OCI-M2 (cell line): ENCODE measurements around the gene DOC2A.
"Not testable (repeated sequence)": the region's sequence is repeated elsewhere in the genome, so short reads cannot be mapped to it uniquely, and the experiment has no call there.

Source experiments
- DNase-seq: peaks from one replicate; lab custom pipeline; 2025; ENCODE audit not compliant: unreplicated experiment; lab: John Stamatoyannopoulos, UW

DOC2A gene

DNA sequence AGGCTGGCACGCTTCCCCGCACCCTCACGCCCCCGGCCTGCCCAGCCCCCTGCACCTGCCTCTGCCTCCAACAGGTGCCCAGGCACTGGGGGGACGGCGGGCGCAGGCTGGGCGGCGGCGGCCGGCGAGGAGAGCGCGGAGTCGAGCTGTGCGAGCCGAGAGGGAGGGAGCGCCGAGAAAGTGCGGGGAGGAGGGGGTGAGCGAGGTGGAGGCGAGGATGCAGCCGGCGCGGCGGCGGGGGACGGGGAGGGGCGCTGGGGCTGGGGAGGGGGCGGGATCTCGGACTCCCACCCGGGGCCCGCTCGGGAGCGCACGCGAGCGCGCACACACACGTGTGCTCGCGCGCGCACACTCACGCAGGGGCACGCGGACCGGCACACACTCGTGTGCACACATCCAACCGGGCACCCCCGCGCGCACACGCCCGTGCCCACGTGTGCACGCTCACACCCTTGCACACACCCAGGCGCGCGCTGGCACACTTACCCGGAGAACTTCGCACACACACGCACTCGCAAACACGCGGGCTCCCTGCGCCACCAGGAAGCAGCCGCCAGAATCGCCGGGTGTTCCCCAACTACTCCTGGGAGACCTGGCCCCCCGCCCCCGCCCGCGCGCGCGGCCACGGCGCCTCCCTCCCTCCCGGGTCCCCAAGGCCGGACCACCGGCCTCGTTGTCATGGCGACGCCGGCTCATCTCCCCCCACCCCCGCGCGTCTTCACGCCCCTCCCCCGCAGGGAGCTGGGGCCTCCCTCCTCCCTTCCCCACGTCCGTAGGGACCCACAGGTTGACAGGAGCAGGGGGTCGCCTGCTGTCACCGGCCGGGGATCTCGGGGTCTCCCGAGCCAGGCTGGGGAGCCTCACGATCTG, at the start of gene DOC2A:
TSS of gene DOC2A (minus strand) at position 184 of the 870 bp plus-strand sequence. CDS start 805 bp downstream, outside the sequence.
- no peak for DNase-seq

DNA sequence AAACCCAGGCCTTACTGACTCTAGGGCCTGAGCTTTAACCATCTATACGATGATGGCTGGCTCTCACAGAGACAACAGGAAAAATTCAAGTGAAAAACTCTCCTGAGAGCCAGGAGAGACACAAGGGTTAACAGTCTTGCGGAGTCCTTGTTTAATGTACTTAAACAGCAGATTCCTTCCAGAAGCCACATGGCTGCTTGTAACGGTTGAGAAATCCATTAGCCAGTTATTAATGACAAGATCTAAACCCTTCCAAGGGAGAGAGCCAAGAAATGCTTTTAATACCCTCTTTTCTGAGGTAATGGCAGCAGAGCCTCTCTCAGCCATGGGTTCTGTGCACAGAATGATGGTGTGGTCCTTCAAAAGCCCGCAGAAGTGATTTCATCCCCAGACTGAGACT, 49.5 kb upstream of the DOC2A start:
- no peak for DNase-seq

DNA sequence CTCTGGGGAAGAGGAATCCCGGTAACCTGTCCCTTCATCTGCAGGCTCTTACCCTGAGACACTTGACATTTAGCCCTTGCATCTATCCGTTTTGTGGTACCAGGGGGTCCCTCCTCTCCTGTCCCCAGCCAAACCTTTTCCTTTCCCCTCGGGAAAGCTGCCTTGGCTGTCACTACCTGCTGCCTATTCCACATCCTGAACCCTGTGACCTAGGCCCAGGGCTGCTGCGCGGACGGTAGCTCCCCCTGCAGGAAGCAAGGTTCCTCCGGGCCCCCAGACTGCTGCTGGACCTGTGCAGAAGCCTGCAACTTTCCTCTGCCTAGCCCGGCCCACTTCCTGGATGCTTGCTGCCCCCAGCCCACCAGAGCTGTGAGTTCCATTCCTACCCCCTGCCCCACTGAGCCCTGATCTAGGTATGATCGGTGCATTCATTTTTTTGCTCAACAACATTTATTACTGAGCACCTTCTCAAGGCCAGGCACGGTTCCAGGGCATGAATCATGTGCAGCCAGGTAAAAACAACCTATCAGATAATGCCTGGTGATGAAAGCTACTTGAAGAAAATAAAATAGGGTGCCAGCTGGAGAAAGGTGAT, 44.2 kb upstream of the DOC2A start:
- DNase-seq, result no peak

DNA sequence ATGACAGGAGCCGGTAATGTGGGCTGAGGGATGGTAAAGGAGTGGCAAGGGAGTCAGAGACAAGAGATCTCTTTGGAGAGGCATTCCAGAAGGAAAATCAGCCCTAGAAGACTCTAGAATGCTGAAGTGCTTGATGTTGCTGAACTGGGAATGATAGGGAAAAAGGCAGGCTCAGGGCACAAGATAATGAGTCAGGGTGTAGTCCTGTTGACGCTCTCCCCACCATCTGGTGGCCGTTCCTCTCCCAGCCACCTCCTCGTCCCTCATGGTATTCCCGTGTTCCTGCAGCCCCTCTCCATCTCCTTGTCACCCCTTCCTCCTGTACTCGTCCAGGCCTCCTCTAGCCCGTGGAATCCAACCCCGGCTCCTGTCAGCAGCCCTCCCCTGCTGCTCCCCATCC, 43.6 kb upstream of the DOC2A start:
- DNase-seq, result no peak

- no peak for DNase-seq
These were observed 42.7 kb upstream of the DOC2A start for GRCh38 chr16:30053376-30054015.

DNA sequence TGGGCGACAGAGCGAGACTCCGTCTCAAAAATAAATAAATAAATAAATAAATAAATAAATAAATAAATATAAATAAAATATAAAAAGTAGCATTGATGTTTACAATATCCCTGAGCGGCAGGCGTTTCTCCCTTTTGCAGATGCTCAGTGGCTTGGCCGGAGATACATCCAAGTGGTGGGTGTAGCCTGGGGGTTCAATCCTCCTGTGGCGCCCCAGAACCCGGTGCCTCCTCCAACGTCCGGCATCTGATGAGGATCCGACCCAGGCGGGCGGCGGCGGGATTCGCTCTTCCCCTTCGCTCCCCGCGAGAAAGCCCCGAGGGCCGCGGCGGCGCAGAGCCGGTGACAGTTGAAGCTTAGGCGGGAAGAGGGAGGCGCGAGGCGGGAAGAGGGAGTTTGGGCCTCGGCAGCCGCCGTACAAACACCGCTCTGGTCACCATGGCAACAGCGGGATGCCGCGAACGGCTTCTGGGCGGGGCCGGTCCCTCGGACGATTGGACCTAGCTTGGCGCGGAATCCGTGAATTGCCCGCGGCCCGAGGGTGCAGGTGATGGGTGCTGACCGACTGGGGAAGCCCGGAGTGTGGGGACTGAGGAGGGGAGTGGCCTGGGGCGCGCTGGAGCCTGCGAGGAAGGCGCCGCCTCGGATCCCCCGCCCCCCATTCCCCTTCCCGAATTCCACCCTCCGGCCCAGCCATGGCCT, 42.0 kb upstream of the DOC2A start:
- no peak for DNase-seq

DNA sequence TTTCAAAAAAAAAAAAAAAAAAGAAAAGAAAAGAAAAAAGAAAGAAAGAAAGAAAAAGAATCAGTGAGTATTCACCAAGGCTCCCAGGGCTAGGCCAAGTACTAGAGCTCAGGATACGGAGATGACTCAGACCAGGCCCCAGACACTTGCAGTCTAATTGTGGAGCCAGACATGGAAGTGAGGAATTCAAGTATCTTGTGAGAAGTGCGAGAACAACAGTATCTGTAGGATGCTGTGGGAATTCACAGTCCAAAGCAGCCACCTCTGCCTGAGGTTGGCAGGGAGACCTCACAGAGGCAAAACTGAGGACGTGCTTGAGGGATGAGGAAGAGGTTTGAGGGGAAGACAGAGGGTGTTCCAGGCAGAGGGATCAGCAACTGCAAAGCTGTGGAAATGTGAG, 40.7 kb upstream of the DOC2A start:
- no peak for DNase-seq

DNA sequence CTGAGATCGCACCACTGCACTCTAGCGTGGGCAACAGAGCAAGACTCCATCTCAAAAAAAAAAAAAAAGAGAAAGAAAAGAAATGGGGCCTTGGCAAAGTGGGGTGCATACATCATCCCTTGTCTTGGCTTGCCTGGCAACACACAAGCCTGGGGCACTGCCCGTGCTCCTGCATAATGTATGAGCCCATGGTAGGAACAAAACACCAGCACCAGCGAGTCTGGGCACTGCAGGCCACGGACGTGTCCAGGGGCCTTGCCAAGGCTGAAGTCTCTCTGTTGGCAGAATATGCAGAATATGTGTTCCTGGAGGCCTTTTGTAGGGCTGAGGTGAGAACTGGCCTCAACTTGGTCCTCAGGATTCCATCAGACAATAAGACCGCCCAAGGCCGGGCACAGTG, 39.0 kb upstream of the DOC2A start:
- no peak for DNase-seq

DNA sequence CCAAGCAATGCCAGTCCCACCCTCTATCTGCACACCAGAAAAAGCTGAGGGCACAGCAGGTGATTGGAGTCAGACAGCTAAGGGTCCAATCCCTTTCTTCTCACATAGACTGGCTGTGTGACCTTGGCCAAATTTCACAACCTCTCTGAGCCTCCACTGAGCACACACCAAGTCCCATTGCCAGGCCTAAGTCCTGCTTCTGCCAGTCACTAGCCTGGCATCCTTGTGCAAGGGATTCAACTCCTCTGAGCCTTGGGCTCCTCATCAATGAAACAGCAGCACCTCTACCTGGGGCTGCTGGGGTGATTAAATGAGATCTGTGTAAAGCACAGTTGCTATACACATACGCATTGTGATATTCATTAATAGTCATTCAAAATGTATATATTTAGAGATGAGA, 35.8 kb upstream of the DOC2A start:
- no peak for DNase-seq

DNA sequence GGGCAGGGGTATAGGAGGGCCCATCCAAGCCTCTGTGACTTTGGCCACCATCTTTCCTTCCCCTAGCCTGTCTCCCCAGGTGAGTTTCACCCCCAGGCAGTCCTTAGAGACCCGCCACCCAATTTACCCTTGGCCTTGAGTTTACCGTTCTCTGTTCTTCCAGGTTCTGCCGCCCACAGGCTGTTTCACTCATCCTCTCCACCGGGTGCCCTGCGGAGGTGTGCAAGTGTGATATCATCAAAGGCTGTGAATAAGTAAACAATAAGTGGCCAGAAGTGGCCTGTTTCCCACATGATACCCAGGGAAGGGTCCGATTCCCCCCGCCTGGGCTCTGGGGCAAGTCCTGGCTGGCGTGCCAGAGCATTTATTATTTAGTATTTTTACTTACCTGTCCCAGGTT, 35.4 kb upstream of the DOC2A start:
- no peak for DNase-seq

GRCh38 chr16:30041841-30042240, 31.0 kb upstream of the DOC2A start:
- DNase-seq, result no peak

- DNase-seq, result not testable (repeated sequence)
These were observed 29.9 kb upstream of the DOC2A start for GRCh38 chr16:30040690-30041089.

DNA sequence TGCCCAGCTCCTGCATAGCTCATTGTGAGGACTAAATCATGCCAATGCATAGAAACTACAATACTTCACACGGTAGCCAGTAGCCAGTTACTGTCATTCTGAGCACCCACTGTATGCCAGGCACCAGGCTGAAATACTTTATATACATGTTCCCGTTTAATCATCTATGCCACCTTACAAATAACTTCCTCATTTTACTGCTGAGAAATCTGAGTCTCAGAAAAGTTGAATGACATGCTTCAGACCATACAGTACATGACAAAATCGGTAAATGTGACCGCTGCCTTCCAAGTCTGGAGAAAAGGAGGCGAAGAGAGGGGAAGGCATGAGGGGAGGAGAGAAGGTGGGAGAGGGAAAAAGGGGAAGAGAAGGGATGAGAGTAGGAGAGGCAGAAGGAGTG, 29.4 kb upstream of the DOC2A start:
- no peak for DNase-seq

DNA sequence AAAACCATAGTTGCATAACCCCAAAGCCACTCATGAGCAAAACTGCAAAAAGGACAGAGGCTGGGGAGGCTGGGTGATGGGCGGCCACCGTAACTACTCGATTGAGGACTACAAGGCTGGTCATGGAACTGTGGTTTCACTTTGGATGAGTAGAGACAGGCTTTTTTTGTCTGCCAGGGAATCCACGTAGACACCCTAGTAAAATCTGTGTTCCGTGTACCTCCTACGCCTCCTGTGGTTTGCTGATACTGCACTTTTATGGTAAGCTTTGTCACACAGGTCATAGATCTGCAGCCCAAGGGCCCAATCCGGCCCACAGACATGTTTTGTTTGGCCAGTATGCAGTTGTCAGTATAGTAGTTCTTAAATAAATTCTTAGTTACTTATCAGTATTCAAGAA, 22.4 kb upstream of the DOC2A start:
- no peak for DNase-seq

DNA sequence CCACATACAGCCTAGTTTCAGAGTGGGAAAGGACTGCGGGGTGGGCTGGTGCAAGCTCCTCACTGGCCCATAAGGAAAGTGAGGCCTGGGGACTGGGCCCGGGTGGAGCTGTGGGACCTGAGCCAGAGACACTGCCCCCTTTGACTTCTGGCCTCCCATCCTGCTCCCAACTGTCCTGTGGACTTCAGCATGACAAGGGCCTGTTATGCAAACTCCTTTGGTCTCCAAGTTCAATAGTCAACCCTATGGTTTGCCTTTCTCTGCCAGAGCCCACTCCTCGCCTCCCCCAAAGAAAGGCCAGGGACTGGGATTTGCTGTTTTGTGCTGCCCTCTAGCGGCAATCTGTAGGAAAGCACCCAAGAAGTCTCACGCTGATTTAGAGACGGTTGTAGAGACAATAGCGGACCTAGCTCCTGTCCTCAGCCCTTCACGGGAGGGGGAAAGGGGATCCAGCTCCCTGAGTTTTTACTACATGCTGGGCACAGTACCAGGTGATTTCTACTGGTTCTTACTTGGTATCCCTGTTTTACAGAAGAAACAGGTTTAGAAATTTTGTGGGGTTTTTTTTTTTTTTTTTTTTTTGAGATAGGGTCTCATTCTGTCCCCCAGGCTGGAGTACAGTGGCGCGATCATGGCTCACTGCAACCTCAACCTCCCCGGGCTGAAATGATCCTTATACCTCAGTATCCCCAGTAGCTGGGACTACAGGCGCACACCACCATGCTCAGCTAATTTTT, 21.4 kb upstream of the DOC2A start:
- peak; percentile 27 for DNase-seq

GRCh38 chr16:30031477-30031918, 20.7 kb upstream of the DOC2A start:
- DNase-seq, result no peak

GRCh38 chr16:30030841-30031413, 20.1 kb upstream of the DOC2A start, which contains the start of gene TLCD3B:
Gene TLCD3B (minus strand): TSS chr16:30031271. CDS start chr16:30030527, 744 bp downstream.
- no peak for DNase-seq

DNA sequence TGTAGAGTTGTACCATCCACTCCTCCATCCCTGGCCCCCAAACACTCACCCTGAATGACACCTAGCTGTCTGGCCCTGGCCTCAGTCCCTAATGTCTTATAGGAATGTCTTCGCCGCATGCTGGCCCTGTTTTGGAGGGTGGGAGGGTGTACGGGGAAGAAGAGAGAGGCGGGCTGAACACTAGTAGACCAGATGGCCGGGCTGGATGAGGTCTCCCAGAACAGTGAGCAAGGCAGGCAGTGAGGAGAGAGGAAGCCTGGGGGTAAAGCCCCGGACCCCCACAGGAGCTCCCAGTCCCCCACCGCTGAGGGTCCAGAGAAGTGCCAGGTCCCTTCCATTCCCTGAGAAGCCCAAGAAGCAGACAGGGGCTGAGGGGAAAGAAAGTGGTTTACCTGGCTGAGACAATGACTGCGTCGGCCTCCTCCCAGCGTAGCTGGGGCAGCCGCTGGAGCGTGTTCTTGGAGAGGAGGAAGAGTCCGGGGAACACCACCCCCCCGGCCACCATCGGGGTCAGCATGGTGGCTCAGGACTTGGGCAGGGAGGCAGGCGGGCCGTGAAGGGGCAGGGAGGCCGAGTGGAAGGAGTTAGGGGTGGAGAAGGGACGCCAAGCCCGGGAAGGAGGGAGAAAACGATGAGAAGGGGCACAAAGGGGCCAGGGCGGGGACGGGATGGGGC, 19.3 kb upstream of the DOC2A start:
- DNase-seq, result no peak

- DNase-seq, result no peak
These were observed 17.7 kb upstream of the DOC2A start for GRCh38 chr16:30028438-30029076.
